ENCODE results near the gene PELI3. TPM values are rescaled to one million over a fixed set of nuclear protein-coding genes. Genes with fewer than 3 reads are reported as not detected.

Gene PELI3
- polyA plus RNA-seq, 4 donors: 3.1 to 5.0 (median 4.6) TPM

DNA sequence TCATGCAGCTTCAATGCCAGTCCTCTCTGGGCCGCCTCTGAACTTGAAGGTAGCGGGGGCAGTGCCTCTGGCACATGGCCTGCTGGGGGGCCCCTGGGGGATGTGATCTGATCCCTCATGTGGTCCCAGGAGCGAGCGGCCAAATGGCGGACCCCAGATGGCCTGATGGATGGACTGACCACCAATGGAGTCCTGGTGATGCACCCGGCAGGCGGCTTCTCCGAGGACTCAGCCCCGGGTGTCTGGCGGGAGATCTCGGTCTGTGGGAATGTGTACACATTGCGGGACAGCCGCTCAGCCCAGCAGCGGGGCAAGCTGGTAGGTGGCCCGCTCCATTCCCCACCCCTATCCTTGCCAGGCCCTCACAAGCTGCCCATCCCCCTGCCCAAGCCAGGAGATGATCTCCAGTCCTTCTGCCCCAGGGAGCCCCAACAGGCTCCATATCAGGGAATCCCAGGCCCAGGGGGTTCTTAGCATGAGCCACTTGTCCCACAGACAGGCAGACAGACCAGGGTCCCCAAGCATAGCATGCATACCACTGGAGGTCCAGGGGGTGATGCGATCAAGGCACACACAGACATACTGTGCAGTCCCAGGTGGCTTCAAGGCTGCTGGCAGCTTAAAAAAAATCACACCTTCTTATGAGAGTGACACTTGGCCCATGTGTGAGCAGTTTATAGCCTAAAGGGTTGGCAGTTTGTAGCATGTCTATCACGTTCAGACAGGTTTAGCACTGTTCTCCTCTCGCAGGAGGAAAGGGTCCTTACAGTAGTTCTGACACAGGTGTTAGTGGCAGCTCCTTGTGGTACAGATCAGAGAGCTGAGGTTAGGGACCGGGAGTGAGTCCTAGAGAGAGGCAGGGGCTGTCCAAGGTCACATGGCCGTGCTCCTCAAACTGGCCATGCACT is 7.2 kb downstream of the PELI3 start:
- no peak for FAIRE-seq
- peaks cover 0 to 63% (median 0%) of the 10 kb centered on the region in 3 donors for H3K36me3 ChIP-seq (ENCODE audit: control insufficient read depth in 3 of 3, insufficient read depth in 2 of 3, low read depth in 1 of 3, low read length in 3 of 3)
- no peak for DNase-seq
- H3K27me3 ChIP-seq (ENCODE audit: control insufficient read depth in 3 of 3, insufficient read depth in 3 of 3, low read length in 3 of 3): no peaks in the 10 kb centered on the region
- H3K9me3 ChIP-seq (ENCODE audit: control insufficient read depth in 2 of 2, insufficient read depth in 1 of 2, low read depth in 1 of 2, low read length in 1 of 2): no peaks in the 10 kb centered on the region
- 89 to 90% (median 89%) methylated on average over 15 to 20 of the region's 20 CpGs for WGBS, 3 donors
- no peak overlapping the region for H3K4me3 ChIP-seq (ENCODE audit: low read depth in 1 of 3, low read length in 3 of 3)
- peaks cover 0 to 4% (median 0%) of the 10 kb centered on the region in 3 donors for H3K4me1 ChIP-seq (ENCODE audit: control insufficient read depth in 3 of 3, insufficient read depth in 2 of 3, low read depth in 1 of 3, low read length in 2 of 3)
- H3K27ac ChIP-seq (ENCODE audit: low read depth in 1 of 3, low read length in 2 of 3): no peak overlapping the region

DNA sequence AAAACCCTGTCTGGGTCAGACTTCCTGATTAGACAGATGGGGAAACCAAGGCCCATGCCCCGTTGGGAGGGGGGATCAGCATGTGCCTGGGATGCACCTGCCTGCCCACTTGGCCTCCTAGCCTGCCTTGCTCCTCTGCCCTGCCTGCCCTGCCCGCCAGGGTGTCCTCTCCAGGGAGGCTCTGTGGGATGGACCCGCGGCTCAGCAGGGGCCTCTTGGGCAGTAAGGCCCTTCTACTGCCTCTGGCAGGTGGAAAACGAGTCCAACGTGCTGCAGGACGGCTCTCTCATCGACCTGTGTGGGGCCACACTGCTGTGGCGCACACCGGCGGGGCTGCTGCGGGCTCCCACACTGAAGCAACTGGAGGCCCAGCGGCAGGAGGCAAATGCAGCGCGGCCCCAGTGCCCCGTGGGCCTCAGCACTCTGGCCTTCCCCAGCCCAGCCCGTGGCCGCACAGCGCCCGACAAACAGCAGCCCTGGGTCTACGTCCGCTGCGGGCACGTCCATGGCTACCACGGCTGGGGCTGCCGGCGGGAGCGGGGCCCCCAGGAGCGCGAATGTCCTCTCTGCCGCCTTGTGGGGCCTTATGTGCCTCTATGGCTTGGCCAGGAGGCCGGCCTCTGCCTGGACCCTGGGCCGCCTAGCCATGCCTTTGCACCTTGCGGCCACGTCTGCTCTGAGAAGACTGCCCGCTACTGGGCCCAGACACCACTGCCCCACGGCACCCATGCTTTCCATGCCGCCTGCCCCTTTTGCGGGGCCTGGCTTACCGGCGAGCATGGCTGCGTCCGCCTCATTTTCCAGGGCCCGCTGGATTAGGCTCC is 8.9 kb downstream of the PELI3 start:
- Histone ChIP-seq H3K4me1 (ENCODE audit: control insufficient read depth in 3 of 3, insufficient read depth in 2 of 3, low read depth in 1 of 3, low read length in 2 of 3) (peaks cover 0 to 7% (median 2%) of the 10 kb centered on the region in 3 donors), H3K9me3 (ENCODE audit: control insufficient read depth in 2 of 2, insufficient read depth in 1 of 2, low read depth in 1 of 2, low read length in 1 of 2) (no peaks in the 10 kb centered on the region), H3K27ac (ENCODE audit: low read depth in 1 of 3, low read length in 2 of 3) (no peak overlapping the region), H3K4me3 (ENCODE audit: low read depth in 1 of 3, low read length in 3 of 3) (no peak overlapping the region), H3K27me3 (ENCODE audit: control insufficient read depth in 3 of 3, insufficient read depth in 3 of 3, low read length in 3 of 3) (no peaks in the 10 kb centered on the region), H3K36me3 (ENCODE audit: control insufficient read depth in 3 of 3, insufficient read depth in 2 of 3, low read depth in 1 of 3, low read length in 3 of 3) (peaks cover 0 to 58% (median 0%) of the 10 kb centered on the region in 3 donors)
- WGBS, 3 donors: 91 to 94% (median 93%) methylated on average over 25 to 44 of the region's 44 CpGs
- DNase-seq: no peak
- FAIRE-seq: no peak

DNA sequence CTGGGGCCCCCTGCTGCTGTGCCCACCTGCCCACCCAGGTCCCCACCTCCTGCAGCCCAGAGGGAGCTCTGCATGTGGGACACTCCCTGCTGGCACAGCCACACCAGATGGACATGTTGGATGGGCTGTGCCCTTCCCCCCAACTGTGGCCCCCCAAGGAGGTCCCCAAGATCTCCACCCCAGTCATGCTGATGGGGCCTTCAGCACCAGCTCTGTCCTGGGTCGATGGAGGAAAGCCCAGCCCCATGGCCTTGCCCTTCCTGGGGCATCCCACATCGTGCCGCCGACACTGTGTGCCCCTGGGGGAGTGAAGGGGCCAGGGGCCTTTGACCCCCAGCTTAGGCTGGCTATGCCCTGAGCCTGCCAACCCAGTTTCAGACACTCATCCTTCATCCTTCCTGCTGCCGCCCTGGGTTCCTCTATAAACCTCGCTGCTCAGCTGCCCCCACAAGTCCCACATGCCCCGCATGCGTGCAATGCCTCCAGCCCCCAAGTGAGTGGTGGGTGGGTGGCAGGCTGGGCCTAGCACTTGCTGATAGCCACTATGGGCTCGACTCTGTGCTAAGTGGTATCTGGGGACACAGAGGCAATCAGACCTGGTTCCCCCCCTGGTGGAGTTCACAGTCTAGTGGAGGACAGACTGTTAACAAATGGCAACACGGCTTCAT is 9.6 kb downstream of the PELI3 start:
- DNase-seq: no peak
- FAIRE-seq: no peak
- H3K27me3 ChIP-seq (ENCODE audit: control insufficient read depth in 3 of 3, insufficient read depth in 3 of 3, low read length in 3 of 3): no peaks in the 10 kb centered on the region
- WGBS, 3 donors: 76 to 82% (median 77%) methylated on average over 10 of the region's 10 CpGs
- no peak overlapping the region for H3K4me3 ChIP-seq (ENCODE audit: low read depth in 1 of 3, low read length in 3 of 3)
- H3K4me1 ChIP-seq (ENCODE audit: control insufficient read depth in 3 of 3, insufficient read depth in 2 of 3, low read depth in 1 of 3, low read length in 2 of 3): peaks cover 2 to 12% (median 3%) of the 10 kb centered on the region in 3 donors
- H3K36me3 ChIP-seq (ENCODE audit: control insufficient read depth in 3 of 3, insufficient read depth in 2 of 3, low read depth in 1 of 3, low read length in 3 of 3): peaks cover 0 to 54% (median 0%) of the 10 kb centered on the region in 3 donors
- no peak overlapping the region for H3K27ac ChIP-seq (ENCODE audit: low read depth in 1 of 3, low read length in 2 of 3)
- no peaks in the 10 kb centered on the region for H3K9me3 ChIP-seq (ENCODE audit: control insufficient read depth in 2 of 2, insufficient read depth in 1 of 2, low read depth in 1 of 2, low read length in 1 of 2)

DNA sequence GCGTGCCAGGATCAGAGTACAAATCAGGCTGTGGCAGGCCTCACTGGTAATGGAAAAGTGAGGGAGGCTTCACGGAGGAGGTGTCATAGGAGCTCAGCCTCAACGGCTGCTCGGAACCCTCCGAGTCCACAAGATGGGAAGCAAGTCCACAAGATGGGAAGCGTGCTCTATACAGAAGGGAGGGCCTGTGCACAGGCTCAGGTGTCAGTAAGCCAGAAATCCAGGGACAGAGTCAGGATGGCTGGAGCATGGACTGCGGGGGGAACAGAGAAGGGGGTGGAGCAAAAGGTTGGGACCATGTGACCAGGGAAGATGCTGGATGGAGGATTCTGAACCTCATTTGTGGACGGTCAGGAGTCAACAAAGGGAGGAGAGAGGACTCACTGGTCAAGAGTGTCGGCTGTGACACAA is 10.1 kb downstream of the PELI3 start:
- H3K36me3 ChIP-seq (ENCODE audit: control insufficient read depth in 3 of 3, insufficient read depth in 2 of 3, low read depth in 1 of 3, low read length in 3 of 3): peaks cover 0 to 53% (median 0%) of the 10 kb centered on the region in 3 donors

DNA sequence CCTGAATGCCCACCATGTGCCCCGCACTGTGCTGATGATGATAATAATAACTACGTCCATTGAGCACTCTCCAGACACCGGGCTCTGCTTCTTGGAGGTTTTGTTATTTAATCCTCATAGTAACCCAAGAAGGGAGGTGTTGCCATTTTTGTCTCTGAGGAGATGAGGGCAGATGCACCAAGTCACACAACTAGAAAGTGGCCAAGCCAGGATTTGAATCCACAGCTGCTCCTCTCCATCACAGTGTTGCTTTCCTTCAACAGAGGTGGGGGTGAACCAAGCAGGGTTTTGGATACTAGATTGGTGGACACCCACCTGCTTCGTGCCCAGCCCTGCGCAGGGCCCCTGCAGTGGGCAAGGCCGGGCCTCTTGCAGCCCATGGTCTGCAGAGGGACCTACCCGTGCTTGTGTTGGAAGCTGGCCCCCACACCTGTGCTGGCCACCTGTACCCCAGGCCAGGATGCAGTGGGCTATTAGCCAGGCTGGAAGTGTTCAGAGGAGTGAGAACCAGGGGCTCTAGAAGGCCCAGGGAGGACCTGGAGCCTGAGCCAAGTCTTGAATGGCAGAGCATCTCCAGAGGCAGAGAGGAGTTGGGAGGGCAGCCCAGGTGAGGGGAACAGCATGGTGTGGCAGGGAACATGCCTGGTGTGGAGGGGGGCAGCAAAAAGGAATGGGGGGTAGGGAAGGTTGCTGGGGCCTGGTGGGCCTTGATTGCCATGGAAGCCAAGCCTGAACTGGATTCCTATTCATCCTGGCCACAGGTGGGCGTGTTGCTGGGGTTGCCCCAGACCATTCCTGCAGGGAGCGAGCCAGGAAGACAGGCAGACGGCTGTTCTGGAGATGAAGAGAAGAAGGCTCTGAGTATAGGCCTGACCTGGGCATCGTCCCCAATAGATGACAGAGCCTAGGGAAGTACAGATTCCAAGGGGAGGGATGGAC is 10.8 kb downstream of the PELI3 start:
- H3K27ac ChIP-seq (ENCODE audit: low read depth in 1 of 3, low read length in 2 of 3): no peak overlapping the region
- peaks cover 0 to 51% (median 0%) of the 10 kb centered on the region in 3 donors for H3K36me3 ChIP-seq (ENCODE audit: control insufficient read depth in 3 of 3, insufficient read depth in 2 of 3, low read depth in 1 of 3, low read length in 3 of 3)
- FAIRE-seq (no peak), DNase-seq (no peak)
- no peaks in the 10 kb centered on the region for H3K9me3 ChIP-seq (ENCODE audit: control insufficient read depth in 2 of 2, insufficient read depth in 1 of 2, low read depth in 1 of 2, low read length in 1 of 2)
- no peaks in the 10 kb centered on the region for H3K27me3 ChIP-seq (ENCODE audit: control insufficient read depth in 3 of 3, insufficient read depth in 3 of 3, low read length in 3 of 3)
- 84 to 92% (median 92%) methylated on average over 11 of the region's 11 CpGs for WGBS, 3 donors
- peaks cover 3 to 12% (median 4%) of the 10 kb centered on the region in 3 donors for H3K4me1 ChIP-seq (ENCODE audit: control insufficient read depth in 3 of 3, insufficient read depth in 2 of 3, low read depth in 1 of 3, low read length in 2 of 3)
- H3K4me3 ChIP-seq (ENCODE audit: low read depth in 1 of 3, low read length in 3 of 3): no peak overlapping the region

More for the DNA sequence above, 10.1 kb downstream of the PELI3 start:
- H3K27me3 ChIP-seq (ENCODE audit: control insufficient read depth in 3 of 3, insufficient read depth in 3 of 3, low read length in 3 of 3): no peaks in the 10 kb centered on the region
- H3K4me1 ChIP-seq (ENCODE audit: control insufficient read depth in 3 of 3, insufficient read depth in 2 of 3, low read depth in 1 of 3, low read length in 2 of 3): peaks cover 3 to 12% (median 4%) of the 10 kb centered on the region in 3 donors
- DNase-seq (no peak), FAIRE-seq (no peak)
- H3K9me3 ChIP-seq (ENCODE audit: control insufficient read depth in 2 of 2, insufficient read depth in 1 of 2, low read depth in 1 of 2, low read length in 1 of 2): no peaks in the 10 kb centered on the region
- H3K27ac ChIP-seq (ENCODE audit: low read depth in 1 of 3, low read length in 2 of 3): no peak overlapping the region
- 66 to 77% (median 75%) methylated on average over 9 of the region's 9 CpGs for WGBS, 3 donors
- H3K4me3 ChIP-seq (ENCODE audit: low read depth in 1 of 3, low read length in 3 of 3): no peak overlapping the region

DNA sequence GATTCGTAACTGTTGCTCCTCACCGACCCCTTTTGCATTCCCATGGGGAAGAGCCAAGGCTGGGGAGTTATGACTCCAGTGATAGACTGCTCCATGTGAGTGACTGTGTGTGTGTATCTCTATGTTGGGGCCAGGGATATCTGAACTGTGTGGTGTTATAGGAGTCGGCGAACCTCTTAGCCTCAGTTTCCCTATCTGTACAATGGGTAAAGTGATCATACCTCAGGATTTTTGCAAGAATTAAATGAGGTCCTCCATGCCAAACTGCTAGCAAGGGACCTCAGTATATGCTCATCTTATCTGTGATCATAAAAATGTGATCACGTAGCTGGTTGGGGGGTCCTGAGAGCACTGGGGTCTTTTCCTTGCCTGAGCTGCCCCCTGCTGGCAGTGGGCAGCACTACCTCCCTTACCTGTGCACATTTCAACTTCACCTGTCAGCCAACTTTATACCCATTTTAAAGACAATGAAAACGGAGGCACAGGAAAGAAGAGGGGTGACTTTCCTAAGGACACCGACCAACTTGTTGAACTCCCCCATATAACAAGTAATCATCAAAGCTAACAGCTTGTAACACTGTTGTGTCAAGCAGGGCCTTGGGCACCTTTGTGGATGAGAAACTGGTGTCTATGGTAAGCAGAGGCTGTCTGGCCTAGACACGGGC is 12.2 kb downstream of the PELI3 start:
- H3K36me3 ChIP-seq (ENCODE audit: control insufficient read depth in 3 of 3, insufficient read depth in 2 of 3, low read depth in 1 of 3, low read length in 3 of 3): peaks cover 0 to 40% (median 0%) of the 10 kb centered on the region in 3 donors
- WGBS, 3 donors: 44 to 51% (median 47%) methylated on average over 8 of the region's 8 CpGs
- H3K27me3 ChIP-seq (ENCODE audit: control insufficient read depth in 3 of 3, insufficient read depth in 3 of 3, low read length in 3 of 3): no peaks in the 10 kb centered on the region
- H3K27ac ChIP-seq (ENCODE audit: low read depth in 1 of 3, low read length in 2 of 3): peak overlapping the region; percentile 87 to 98 (median 94)
- FAIRE-seq (no peak), DNase-seq (peak; percentile 32 to 54)
- no peaks in the 10 kb centered on the region for H3K9me3 ChIP-seq (ENCODE audit: control insufficient read depth in 2 of 2, insufficient read depth in 1 of 2, low read depth in 1 of 2, low read length in 1 of 2)
- H3K4me3 ChIP-seq (ENCODE audit: low read depth in 1 of 3, low read length in 3 of 3): peak overlapping the region; percentile 60 to 79 (median 71)
- peaks cover 3 to 12% (median 4%) of the 10 kb centered on the region in 3 donors for H3K4me1 ChIP-seq (ENCODE audit: control insufficient read depth in 3 of 3, insufficient read depth in 2 of 3, low read depth in 1 of 3, low read length in 2 of 3)

Measured in small intestine (tissue), 7 donors.